HG03520 (cell line): ENCODE measurements around the gene HCRT.
"Not testable (repeated sequence)": the region's sequence is repeated elsewhere in the genome, so short reads cannot be mapped to it uniquely, and the experiment has no call there.

Experiments used
- ATAC-seq: cut with Tn5 transposase; IDR thresholded peaks from one replicate; pipeline ENCODE4 v1.9.1; 2021; ENCODE audit warnings: mild to moderate bottlenecking, moderate library complexity; ENCODE audit not compliant: unreplicated experiment

Gene HCRT

GRCh38 chr17:42142371-42142896 lies 42.8 kb downstream of the HCRT start:
- ATAC-seq, result no peak

- no peak for ATAC-seq
Measured at GRCh38 chr17:42141382-42141781, 43.9 kb downstream of the HCRT start.

DNA sequence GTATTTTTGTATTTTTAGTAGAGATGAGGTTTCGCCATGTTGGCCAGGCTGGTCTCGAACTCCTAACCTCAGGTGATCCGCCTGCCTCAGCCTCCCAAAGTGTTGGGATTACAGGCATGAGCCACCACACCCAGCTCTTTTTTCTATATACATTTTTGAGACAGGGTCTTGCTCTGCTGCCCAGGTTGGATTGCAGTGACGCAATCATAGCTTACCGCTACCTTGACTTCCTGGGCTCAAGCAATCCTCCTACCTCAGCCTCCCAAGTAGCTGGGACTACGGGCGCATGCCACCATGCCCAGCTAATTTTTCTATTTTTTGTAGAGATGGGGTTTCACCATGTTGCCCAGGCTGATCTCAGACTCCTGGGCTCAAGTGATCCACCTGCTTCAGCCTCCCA lies 44.6 kb downstream of the HCRT start:
- not testable (repeated sequence) for ATAC-seq

DNA sequence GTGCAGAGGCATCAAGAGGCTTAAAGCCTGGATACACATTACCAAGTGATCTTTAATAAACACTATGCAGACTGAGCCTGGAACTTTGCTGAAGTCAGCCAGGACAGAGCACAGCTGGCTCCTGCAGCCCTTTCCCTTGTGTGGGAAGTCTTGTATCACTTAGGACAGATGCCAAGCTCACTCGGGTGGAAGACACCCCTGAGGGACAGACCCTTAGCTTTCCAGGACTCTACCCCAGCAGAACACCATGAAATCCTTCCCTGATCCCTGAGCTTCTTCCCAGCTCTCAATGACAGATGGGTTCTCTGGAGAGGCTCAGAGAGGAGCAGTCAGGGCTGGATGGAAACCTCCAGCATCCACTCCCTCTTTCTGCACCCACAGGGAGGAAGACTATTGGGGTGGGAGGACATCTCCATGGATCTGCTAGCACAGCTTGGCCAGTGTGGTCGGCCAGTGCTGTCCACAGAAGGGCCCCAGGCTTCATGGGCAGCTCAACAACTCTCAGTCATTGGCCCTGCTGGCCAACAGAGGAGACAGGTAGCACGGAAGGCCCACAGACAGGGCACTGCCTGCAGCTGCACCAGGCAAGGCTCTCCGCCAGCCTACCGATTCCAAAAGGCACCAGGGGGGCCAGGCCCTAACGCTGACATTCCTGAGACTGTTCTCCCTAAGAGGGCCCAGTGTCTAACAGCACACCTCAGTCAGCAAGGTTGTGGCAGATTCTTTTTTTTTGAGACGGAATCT lies 46.3 kb downstream of the HCRT start:
- no peak for ATAC-seq

DNA sequence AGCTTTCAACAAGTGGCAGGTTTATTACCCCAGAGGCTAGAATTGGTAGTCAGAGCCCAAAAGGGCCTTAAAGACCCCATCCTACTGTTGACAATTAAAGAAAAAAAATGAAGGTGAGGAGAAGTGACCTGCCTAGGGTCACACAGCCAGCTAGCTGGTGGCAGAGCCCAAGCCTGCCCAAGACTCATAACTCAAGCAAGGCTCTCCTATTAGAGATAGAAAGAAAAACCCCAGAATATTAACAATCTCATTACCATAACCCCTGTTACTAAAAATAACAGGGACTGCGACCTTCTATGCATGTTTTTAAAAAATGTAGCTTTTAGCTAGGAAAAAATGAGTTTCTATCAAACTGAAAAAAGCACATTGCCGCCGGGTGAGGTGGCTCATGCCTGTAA lies 48.6 kb downstream of the HCRT start:
- no peak for ATAC-seq

DNA sequence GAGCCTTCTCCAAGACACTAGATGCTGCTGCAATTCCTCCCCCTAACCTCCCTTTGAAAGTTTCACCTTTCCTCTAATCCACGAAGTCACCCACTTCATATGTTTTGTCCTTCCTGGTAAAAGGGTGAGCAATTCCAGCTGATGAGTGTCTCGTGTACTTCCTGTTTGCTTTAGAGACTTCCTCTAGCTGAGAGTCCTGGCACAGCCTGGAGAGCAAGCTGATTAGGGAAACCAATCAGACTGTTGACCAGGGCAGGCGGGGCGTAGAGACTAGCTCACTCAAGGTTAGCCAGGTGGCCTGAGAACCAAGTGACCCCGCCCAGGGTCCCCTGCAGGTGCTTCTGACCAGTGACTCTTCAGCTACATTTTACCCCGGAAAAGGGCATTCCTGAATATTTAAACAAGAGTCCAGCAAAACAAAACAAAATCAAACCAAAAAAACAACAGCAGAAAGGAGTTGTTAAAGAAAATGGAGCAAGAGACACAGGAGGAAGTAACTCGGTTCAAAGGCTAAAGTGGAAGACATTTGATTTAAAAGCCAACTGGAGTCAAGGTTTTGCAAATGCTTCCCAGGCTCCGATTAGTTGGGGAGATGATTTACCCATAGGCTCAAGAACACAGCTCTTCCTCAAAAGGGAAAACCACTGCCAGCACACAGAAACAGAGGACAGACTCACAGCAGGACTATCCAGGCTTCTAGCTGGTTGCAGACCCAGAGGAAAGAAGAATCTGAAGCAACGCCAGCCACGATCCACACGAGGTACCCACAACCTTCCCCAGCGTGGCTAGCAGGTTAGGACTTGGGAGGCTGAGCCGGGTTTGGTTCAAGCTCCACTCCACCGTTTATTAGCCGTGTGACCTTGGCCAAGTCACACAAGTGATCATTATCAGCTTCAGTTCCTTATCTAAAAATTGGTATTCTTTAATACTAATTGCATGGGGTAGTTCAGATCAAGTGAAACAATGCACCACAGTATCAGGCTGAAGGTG lies 49.3 kb downstream of the HCRT start:
- ATAC-seq, result no peak

GRCh38 chr17:42135151-42135550 lies 50.1 kb downstream of the HCRT start:
- ATAC-seq, result no peak
